Forelimb muscle (tissue), 1 donor: ENCODE measurements around the gene PTPRS. TPM values are rescaled to one million over a fixed set of nuclear protein-coding genes. Genes with fewer than 3 reads are reported as not detected.
"Not testable (repeated sequence)": the region's sequence is repeated elsewhere in the genome, so short reads cannot be mapped to it uniquely, and the experiment has no call there.

ENCODE experiments used
- DNase-seq: peaks from one replicate; pipeline ENCODE4 v3.0.0-alpha.2; 2013; ENCODE audit warnings: low read depth
- polyA plus RNA-seq: library from polyadenylated mRNA; unstranded; fragments of 120-200 nt; gene quantifications from one replicate; pipeline ENCODE4 v1.2.1, GENCODE V29; 2013; ENCODE audit not compliant: insufficient read length

PTPRS gene
- polyA plus RNA-seq: 36.5 TPM

- DNase-seq: peak; percentile 13
These were observed at the start of gene PTPRS for GRCh38 chr19:5340637-5341447. PTPRS (minus strand) TSS chr19:5340812; CDS start chr19:5286140, 54,672 bp downstream.

DNA sequence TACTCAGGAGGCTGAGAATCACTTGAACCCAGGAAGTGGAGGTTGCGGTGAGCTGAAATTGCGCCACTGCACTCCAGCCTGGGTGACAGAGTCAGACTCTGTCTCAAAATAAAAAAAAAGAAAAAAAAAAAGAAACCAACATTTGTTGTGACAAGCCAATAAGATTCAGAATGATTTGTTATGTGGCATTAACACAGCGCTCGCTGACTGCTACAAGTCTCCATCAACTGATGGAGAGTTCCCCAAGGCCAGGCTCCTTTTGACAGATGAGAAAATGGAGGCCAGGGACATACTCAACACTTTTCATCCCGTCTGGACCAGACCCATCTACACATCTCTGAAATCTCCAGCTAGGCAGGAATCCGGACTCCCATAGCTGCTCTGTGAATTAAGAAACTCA is 48.7 kb upstream of the PTPRS start:
- DNase-seq: no peak

- no peak for DNase-seq
These were observed 46.9 kb upstream of the PTPRS start for GRCh38 chr19:5387472-5387871.

DNA sequence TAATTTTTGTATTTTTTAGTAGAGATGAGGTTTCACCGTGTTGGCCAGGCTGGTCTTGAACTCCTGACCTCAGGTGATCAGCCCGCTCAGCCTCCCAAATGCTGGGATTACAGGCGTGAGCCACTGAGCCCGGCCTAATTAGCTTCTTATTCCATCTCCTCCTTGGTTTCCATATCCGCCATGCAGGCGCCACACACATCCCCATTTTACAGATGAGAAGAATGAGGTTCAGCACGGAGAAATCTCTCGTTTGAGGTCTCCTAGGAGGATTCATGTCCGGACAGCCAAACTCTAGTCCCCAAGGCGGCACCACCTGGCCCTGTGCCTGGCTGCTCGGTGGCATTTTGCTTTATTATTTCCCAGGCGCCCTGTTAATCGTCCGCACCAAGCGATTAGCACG is 46.2 kb upstream of the PTPRS start:
- no peak for DNase-seq

DNA sequence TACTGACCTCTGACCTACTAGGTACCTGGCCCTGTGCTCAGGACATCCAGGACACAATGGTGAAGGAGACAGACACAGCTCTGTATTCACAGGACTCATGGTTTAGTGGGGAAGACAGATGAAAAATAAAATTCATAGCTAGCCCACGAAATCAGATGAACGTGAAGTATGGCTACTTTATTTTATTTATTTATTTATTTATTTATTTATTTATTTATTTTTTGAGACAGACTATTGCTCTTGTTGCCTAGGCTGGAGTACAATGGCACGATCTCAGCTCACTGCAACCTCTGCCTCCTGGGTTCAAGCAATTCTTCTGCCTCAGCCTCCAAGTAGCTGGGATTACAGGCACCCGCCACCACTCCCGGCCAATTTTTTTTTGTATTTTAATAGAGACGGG is 40.6 kb upstream of the PTPRS start:
- not testable (repeated sequence) for DNase-seq

GRCh38 chr19:5380215-5380919 is 39.8 kb upstream of the PTPRS start:
- no peak for DNase-seq

DNA sequence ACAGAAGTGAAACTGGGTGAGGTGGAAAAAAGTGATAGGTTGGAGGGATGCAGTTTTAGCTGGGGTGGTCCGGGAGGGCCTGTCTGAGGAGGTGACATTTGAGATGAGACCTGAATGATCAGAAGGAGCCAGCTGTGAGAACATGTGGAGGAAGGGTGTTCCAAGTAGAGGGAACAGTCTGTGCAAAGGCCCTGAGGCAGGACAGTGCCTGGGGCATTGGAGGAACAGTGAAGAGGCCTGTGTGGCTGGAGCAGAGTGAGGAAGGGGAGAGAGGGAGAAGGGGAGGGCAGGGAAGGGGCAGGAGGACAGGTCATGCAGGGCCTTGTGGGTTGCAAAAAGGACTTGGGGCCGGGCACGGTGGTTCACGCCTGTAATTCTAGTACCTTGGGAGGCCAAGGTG is 36.3 kb upstream of the PTPRS start:
- DNase-seq: no peak

- no peak for DNase-seq
These were observed 32.1 kb upstream of the PTPRS start for GRCh38 chr19:5372572-5373200.

DNA sequence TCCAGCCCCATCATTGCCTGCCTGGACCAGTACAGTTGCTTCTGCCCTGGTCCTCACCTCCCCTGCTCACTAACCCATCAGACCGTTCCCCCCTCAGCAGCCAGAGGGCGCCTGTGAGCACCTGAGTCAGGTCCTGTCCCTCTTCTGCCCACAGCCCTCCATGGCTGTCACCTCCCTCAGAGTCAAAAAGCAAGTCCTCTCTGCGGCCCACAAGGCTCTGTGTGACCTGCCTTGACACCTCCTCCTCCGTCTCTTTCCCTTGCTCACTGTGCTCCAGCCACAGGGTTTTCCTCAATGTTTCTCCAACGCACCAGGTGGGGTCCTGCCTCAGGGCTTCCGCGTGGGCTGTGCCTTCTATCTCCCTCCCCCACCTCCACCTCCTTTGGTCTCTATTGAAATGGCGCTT is 29.4 kb upstream of the PTPRS start:
- no peak for DNase-seq

DNA sequence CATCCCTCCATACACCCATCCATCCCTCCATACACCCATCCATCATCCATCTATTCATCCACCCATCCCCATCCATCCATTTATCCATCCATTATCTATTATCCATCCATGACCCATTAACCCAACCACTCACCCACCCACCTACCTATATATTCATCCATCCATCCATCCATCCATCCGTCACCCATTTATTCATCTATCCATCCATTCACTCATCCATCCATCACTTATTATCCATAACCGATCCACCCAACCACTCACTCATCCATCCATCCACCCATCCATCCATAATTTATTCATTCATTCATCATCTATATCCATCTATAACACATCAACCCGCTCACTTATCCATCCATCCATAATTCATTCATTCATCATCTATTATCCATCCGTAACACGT is 28.7 kb upstream of the PTPRS start:
- DNase-seq: no peak

- DNase-seq: no peak
These were observed 27.0 kb upstream of the PTPRS start for GRCh38 chr19:5367530-5368133.

DNA sequence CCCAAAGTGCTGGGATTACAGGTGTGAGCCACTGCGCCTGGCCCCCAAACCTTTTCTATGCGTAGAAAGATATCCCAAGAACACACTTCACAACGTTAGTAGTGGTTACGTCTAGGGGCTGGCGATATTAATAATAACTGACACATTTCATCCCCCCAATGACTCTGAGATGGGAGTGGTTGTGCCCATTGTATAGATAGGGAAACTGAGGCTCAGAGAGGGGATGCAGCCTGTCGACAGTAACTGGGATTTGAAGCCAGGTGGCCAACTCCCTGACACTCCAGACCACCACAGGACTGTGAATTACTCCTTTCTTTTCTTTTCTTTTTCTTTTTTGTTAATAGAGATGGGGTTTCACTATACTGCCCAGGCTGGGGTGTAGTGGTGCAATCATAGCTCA is 25.3 kb upstream of the PTPRS start:
- DNase-seq: no peak

DNA sequence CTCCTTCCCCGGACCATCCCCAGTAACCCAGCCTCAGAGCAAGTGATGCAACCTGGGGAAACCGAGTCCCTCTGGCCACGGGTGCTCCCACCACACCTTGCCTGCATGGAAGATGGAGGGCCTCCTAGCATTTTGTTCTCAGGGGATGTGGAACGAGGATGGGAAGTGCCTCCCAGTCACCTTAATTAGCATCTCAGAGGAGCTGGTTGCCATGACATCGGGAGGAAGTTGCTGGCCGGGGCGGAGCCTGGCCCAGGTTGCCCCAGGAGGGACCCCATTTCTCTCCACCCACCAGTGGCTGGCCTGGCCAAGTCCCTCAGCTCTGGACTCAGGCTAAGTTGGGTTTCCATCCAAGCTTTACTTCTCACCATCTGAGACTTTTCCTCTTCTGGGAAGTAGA is 24.1 kb upstream of the PTPRS start:
- no peak for DNase-seq

DNA sequence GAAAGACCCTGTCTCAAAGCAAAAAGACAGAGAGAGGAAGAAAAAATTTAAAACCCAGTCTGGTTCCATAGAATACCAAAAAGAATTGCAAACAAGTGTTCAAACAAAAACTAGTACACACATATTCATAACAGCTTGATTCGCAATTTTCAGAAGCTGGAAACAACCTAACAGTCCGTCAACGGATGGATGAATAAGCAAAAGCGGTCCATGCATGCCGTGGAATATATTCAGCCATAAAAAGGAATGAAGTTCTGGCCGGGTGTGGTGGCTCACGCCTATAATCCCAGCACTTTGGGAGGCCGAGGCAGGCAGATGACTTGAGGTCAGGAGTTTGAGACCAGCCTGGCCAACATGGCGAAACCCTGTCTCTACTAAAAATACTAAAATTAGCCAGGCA is 21.2 kb upstream of the PTPRS start:
- DNase-seq: not testable (repeated sequence)

DNA sequence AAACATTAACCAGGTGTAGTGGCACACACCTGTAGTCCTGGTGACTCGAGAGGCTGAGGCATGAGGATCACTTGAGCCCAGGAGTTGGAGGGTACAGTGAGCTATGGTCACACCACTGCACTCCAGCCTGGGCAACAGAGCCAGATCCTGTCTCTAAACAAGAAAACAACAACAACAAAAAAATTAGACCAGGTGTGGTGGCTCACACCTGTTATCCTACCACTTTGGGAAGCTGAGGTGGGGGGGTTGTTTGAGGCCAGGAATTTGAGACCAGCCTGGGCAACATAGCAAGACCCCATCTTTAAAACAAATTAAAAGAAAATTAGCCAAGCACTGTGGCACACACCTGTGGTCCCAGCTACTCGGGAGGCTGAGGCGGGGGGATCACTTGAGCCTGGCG is 20.8 kb upstream of the PTPRS start:
- no peak for DNase-seq

- no peak for DNase-seq
These were observed 19.6 kb upstream of the PTPRS start for GRCh38 chr19:5360003-5360780.

DNA sequence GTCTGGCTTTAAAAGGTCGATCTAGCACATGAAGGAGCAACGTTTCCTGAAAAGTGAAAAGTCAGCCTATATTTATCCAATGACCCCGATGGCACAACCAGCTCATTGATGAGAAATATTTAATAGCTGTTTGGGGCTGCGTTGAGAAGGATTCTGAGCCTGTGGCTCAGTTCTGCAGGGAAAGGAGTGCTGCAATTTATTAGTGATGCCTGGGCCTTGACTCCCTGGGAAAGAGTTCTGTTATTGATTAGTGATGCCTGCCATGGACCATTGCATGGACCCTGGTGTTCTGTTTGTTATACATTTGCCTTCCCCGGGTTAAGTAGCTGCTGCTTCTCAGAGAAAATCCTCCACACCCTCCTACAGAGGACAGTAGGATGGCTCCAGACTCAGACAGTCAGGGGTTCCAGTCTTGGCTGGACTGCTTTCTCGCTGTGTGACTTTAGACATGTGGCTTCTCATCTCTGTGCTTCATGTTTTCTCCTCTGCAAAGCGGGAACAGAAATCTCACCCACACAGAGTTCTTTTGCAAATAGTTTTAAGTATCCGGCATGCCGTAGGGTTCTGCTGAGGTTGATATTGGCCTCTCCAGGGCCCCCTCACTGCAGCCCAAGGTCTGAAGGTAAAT is 17.7 kb upstream of the PTPRS start:
- no peak for DNase-seq

DNA sequence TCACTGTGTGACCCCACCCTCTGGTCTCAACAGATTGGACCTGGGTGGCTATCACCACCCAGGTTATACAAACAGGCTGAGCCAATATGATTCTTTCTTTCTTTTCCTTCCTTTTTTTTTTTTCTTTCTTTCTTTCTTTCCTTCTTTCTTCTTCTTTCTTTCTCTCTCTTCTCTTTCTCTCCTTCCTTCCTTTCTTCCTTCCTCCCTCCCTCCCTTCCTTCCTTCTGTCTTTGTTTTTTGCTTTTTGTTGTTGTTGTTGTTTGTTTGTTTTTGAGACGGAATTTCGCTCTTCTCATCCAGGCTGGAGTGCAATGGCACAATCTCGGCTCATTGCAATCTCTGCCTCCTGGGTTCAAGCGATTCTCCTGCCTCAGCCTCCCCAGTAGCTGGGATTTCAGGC is 17.0 kb upstream of the PTPRS start:
- DNase-seq: no peak

DNA sequence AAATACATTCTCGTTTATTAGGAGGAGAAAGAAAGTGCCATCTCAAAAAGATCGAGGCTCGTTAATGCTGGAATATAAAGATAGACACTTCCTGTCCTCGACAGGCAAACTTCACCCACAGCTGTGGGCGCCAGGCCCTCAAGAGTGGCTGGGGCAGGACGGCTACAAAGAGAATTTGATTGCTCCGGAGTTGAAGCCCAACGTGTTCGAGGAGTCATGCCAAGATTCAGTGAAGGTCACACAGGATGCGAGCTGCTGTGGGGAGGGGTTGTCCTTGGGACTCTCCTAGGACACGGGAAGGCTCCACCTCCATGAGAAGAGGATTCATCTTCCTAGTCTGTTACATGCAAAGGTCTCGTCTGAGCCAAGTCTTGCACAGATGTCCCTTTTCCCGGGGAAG is 16.3 kb upstream of the PTPRS start:
- DNase-seq: no peak

GRCh38 chr19:5356428-5356827 is 15.8 kb upstream of the PTPRS start:
- DNase-seq: no peak

DNA sequence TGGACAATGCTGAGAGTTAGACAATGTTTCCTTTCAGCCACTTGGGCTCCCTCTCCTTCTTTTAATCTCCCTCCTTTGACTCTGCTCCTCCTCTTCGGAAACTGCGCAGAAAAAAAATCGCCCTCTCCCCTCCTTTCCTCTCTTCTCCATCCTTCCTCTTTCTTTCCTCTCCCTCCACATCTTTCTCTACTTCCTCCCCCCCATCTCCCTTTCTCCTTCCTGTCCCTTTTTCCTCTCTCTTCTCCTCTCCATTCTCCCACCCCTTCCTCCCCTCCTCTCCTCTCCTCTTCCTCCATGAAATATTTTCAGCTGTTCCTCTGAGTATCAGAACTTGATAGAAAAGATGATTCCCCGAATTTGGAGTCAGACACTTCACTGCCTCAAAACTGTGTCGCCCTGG is 15.1 kb upstream of the PTPRS start:
- DNase-seq: no peak
